GM18861 (cell line): Measurements from ENCODE around the gene SMIM28.

ENCODE experiments used
- ATAC-seq: cut with Tn5 transposase; IDR thresholded peaks from one replicate; pipeline ENCODE4 v1.9.1; 2021; ENCODE audit not compliant: unreplicated experiment

SMIM28 gene

GRCh38 chr6:138427701-138428100 is 50.0 kb downstream of the SMIM28 start:
- ATAC-seq, result no peak

- no peak for ATAC-seq
Measured at GRCh38 chr6:138428944-138429598, 51.4 kb downstream of the SMIM28 start.

GRCh38 chr6:138429761-138430160 is 52.1 kb downstream of the SMIM28 start:
- ATAC-seq, result no peak

- no peak for ATAC-seq
Measured at GRCh38 chr6:138430361-138431145, 52.8 kb downstream of the SMIM28 start.

GRCh38 chr6:138431256-138432062 is 53.8 kb downstream of the SMIM28 start:
- ATAC-seq, result no peak

- no peak for ATAC-seq
Measured at GRCh38 chr6:138432063-138432356, 54.3 kb downstream of the SMIM28 start.
